DMS 273 (cell line): Measurements from ENCODE around the gene RBM5.

Source experiments
- DNase-seq: peaks from one replicate; lab custom pipeline; 2025; ENCODE audit not compliant: unreplicated experiment; lab: John Stamatoyannopoulos, UW

RBM5 gene

DNA sequence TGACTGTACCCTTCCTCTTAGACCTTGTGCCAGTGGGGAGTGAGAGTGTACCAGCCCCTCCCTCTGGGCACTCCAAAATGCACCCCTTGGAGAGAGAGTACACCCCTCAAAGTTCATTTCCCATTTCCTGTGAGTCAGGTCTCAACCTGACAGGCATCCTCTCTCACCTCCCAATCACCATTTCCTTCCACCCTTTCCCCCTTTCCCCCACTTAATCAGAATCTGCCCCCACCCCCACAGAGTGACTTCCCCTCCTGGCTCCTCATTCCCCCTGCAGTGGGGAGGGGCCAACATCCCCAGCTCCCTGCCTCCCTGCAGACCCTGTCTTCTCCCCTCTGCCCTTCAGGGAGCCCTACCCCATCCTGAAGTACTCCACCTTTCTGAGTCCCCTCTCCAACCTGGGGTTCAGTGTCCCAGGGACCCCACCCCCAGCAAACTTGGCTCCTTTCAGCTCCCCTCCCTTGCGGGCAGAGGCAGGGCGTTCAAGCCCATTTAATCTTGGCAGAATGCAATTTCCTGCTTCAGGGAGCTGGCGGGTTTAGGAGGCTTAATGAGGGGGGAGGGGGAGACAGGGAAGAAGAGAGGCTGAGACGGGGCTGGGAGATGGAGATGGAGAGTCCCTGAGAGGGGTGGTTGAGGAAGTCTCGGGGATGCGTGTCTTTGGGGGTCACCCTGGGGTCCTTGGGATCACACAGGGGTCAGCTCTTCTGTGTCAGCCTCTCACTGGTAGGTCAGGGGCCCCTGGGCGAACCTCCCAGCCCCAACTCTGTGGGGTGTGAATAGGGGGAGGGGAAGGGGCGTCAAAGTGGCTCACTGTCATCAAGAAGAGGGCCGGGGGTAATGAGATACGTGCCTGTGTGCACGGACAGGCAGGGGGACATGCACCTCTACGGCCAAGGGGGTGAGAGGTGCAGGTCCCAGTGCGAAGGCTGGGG, 49.8 kb downstream of the RBM5 start:
- peak; percentile 67 for DNase-seq

DNA sequence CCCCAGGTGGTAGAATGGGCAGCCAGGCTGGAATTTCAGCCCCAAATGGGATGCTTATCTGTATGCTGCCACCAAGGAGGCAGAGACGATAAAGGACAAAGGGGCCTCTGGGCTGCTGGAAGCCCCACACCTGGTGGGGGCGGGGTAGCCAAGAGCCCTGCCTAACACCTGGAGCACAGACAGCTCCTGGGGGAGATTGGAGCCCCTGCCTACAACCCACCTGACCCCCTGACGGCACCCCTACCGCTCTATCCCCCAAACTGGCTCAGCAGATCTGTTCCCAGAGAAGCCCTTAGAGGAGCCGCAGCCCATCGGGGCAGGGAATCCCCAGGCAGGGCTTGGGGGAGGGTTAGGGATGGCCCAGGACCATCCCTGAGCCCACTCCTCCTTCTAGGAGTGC, 50.6 kb downstream of the RBM5 start:
- no peak for DNase-seq

DNA sequence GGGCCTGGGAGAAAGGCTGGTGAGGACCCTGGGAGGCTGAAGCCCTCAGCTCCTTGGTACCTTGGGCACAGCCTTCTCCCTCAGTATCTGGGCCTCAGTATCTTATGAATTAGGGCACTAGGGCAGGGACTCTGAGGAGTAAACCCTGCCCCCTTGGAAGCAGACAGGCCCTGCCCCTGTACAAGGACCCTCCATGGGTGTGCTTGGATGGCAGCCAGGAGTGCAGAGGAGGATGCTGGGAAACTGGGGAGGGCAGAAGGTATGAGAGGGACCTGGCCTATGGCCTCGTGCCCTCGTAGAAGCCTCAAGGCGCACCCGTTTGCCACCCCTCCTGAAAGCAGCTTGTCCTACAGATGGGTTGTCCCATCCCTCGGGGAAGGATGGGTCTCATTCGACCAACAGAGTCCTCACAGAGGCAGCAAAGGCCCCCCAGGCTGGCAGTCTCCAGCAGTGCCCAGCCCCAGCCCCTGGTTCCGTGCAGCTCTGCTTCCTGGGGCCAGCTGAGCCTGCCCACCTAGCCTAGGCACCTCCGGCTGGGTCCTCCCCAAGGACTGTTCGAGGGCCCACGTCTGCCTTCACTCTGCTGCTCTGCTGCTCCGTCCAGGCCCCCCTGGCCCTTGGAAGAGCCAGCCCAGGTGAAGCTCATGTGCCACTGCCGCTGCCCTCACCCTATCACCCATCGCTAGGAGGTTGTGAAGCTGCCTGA, 51.2 kb downstream of the RBM5 start:
- peak; percentile 17 for DNase-seq

DNA sequence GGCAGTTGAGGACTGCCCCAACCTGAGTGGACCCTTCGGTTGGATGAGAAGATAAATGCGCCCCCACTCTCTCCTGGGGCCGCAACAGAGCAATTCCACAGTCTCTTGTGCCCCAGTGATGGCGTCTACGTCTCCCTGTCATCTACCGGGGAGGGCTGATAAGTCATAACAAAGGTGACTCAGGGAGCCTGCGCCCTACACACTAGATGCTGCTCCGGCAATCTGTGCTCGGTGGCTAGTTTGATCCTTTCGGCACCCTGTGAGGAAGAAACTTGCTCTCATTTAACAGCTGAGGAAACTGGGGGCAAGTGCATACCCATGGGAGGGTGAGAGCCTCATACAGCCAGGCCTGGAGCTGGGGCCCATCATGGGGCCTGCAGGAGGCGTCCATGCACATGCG, 52.3 kb downstream of the RBM5 start:
- DNase-seq = no peak

DNA sequence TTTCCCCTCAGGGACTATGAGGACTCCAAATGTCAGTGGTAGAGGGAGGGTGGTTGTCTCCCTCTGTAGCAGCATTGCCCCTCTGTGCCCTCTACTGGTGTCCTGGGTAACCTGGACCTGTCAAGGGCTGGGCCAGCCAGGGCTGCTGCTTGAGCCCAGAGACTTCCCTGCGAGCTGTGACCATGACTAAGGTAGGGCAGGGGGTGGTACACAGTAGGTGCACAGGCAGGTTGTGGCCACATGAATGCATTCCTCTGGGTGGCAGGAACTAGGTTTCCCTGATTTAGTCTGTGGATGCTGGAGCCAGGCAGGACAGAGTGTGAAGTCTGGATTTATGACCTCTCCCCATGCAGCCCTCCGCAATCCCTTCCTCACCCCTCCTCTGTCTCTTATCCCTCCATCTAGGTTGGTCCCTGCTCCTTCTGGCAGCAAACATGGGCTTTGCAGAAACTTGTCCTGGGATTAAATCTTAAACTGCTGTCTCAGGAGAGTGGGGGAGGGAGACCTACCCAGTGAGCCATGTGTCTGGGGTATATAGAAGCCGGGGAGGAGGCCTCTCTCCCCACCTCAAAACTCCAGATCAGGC, 57.7 kb downstream of the RBM5 start:
- DNase-seq = peak; percentile 57

DNA sequence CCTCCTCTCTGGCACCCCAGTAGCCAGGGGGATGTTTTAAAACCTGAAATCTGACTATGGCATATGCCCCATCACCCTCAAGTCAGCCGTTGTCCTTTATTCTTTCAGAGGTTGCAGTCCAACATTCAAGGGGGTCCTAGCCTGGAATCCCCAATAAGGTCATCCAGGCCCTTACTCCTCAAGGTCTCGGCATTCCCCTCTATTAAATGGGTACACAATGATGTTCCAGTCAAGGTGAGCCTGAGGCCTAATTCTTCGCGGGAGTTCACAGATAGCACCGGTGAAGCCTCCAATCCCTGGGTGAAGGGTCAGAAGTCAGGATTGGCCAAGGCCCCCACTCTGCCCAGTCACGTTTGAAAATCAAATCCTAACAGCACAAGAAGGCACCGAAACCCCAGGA, 58.3 kb downstream of the RBM5 start:
- no peak for DNase-seq

DNA sequence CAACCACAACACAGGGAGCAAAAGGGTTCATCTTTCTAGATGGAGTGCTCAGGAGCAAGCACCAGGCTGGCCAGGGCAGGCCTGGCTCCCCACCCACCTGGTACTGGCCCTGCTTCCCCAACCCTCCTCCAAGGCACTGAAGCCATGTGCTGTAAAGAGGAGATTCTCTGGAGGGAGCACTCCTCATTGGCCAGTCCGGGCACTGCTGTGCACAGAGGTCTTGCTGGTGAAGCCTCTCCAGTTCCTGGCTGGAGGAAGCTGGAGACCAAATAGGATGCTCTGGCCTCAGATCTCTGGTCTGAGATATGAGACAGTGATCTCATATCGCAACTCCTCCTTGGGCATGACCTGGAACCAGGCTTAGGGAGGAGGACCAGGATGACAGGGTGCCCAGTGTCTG, 58.7 kb downstream of the RBM5 start:
- no peak for DNase-seq

DNA sequence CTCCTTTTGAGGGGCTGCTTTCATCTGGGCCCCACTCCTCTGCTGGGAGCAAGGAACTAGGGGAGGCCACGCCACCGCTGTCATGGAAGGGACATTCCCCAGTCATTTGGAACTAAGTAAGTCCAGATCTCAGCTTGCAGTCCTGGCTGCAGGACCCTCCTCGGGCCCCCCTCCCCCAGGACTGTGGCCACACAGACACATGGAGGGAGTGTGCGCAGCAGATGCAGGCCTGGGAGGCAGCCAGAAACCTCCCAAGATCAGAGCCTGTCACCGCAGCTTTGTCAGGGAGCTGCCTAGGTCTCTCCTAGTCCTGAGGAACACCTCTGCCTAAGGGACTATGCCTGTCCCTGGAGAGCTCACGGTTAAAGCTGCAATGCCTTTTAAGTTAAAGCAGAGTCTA, 59.1 kb downstream of the RBM5 start:
- no peak for DNase-seq

DNA sequence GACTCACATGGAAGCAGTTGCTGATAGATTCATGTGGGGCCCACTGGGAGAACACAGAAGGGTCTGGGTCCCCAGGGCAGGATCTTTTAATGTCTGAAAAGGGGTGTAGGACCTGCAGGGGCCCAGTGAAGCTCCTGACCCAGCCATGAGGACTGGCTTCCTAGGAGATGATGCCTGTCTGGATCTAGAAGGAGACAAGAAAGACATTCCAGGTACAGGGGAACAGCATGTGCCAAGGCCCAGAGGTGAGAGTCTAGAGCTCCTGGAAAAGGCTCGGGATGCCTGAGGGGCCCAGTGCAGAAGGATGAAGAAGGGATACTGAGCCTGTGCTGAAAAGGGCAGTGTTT, 61.7 kb downstream of the RBM5 start:
- no peak for DNase-seq

DNA sequence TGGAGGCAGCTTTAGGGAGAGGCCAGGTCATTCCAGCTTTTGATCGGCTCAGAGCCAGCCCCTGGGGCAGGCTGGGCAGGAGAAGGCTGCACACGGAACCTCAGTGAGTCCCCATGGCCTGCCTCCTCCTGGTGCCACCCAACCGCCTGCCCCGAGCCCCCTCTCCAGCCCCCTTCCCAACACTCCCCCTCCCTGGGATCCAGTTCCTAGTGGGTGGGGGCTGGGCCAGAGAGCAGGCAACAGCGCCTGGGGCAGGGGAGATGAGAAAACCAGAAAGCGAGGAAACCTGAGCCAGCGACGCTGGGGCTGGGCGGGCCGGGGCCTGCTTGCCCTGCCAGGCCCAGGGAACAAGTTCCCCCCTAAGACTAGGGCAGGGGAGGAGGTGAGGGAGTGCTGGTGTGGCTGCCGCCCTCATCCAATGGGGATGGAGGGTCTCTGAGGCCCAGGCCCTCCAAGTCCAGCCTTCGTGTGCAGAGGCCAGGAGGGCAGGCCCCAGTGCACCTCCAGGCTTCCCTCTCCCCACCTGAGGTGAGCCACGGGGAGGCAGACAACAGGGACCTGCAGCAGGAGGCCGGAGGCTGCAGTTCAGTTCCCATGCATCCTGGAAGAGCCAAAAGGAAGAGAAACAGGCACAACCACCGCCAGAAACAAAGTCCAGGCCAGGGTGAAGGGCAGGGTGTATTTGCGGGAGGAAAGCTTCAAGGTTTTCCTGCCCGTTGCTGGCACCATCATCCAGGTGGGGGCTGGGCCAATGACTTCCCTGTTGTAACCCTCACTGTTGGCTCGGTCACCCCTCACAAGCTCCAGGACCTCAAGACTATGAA, 62.4 kb downstream of the RBM5 start:
- no peak for DNase-seq

DNA sequence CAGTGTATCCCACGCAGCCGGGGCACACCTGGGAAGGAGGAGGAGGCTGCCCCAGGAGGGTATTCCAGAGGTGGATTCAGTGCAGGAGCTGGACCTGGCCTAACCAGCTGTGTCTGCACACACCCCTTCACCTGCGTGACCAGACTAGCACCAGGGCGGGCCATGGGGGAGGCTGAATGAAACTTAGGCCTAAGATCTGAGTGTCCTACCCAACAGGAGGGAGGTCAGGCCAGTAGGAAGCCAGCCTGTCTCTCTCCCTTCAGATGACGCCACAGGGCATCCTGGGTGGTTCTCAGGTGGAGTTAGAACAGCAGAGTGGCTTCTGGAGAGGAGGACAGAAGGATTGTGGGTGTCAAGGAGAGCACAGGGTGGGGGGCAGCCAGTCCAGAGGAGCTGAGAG, 63.0 kb downstream of the RBM5 start:
- DNase-seq = no peak

DNA sequence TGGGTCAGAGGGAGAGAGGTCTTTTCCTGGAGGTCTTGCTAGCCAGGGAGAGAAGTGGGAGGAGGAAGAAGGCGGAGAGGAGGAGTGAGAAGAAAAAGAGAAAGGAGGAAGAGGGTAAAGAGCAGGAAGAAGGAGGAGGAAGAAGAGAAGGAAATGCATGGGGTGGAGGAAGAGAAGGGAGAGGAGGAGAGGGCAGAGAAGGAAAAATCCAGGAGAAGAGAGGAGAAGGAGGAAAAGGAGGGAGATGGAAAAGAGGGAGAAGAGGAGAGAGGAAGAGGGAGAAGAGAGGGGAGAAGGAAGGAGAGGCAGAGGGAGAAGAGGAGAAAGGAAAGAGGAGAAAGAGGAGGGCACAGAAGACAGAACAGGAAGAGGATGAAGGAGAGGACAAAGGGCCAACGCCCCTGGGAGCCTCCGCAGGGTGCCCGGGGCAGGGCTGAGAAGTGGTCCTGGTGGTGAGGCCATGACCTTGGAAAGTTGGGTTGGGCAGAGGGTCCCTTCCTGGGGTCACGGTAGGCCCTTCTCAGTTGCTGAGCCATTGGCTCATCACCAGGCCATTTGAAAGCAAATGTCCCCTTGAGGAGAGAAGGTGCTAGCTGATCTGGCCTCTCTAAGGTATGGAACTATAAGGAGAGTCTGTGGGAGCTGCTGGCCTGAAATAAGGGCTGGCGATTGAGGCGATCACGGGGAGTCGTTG, 65.2 kb downstream of the RBM5 start:
- no peak for DNase-seq

DNA sequence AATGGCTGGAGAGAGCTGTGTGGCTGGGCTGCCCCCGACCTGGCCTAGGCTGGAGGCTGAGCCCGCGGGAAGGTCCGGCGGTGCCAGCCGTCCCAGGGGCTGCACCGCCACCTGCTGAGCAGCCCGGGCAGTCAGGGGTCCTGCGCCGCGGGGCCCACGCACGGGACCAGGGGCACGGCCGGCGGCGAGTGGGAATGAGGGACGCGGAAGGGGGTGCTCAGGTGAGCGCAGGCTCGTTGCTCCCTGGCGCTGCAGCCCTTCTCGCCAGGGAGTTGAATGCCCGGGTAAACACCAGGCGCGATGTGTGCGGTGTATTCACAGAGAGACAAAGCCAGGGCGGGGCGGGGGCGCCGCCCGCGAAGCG, 65.7 kb downstream of the RBM5 start:
- peak; percentile 73 for DNase-seq

DNA sequence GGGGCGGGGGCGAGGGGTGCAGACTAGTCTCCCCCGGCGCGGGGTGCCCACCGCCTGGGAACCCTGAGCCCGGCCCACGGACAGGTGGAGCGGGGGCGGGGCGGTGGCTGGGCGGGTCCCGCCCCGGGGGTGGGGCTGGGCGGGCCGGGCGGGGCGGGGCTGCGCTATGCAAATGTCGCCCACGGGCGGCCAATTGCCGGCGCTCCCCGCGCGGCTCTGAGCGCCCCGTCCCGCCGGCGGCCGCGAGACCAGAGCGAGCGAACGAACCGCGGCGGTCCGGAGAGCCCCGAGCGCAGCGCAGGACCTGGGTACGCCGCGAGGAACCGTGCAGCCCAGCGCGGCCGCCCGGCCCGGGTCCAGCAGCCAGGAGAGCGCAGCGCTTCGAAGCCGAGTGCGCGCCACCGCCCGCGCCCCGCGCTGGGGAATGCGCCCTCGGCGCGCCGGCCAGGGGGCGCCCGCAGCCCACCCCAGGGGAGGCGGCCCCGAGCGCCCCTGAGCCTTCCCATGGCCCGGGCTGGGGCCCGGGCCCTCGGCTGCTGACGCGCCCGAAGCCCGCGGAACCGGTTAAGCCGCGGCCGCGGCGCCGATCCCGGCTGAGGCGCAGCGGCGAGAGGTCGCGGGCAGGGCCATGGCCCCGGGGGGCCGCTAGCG, 66.2 kb downstream of the RBM5 start, which contains the start of gene SEMA3F:
TSS of gene SEMA3F (plus strand) at position 485 of the 651 bp plus-strand sequence. CDS start 4,299 bp downstream, outside the sequence.
- DNase-seq = peak; percentile 80

DNA sequence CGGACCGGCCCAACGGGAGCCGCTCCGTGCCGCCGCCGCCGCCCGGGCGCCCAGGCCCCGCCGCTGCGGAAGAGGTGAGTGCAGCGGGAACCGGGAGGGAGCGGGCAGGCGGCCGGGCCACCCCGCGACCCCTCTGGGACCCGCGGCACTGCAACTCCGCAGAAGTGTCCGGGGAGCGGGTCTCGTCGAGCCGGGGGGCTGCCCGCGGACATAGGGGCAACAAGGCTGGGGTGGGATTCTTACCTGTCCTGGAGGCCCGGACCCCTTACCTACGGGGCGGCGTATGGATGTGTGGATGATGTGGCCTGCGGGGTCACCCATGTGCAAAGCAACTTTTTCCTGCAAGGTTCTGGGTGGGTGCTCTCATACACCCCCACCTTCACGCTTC, 66.8 kb downstream of the RBM5 start:
- DNase-seq = no peak

DNA sequence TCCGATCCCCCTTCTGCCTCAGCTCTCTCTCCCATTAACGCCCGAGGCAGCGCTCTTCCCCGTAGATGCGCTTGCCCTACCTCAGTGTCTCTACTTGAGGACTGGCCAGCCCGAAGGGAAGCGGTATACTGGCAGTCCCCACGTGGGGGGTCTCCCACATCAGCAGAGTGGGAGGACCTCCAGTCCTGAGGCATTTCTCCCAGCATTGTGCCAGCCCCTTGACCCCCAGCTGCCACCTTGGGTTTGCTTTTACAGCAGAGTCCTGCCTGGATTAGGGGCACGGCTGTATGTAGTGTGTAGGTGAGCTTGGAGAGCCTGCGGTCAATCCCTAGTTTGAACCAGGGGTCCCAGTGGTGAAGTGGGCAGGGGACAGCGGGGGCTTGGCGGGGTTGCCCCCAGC, 67.2 kb downstream of the RBM5 start:
- no peak for DNase-seq

DNA sequence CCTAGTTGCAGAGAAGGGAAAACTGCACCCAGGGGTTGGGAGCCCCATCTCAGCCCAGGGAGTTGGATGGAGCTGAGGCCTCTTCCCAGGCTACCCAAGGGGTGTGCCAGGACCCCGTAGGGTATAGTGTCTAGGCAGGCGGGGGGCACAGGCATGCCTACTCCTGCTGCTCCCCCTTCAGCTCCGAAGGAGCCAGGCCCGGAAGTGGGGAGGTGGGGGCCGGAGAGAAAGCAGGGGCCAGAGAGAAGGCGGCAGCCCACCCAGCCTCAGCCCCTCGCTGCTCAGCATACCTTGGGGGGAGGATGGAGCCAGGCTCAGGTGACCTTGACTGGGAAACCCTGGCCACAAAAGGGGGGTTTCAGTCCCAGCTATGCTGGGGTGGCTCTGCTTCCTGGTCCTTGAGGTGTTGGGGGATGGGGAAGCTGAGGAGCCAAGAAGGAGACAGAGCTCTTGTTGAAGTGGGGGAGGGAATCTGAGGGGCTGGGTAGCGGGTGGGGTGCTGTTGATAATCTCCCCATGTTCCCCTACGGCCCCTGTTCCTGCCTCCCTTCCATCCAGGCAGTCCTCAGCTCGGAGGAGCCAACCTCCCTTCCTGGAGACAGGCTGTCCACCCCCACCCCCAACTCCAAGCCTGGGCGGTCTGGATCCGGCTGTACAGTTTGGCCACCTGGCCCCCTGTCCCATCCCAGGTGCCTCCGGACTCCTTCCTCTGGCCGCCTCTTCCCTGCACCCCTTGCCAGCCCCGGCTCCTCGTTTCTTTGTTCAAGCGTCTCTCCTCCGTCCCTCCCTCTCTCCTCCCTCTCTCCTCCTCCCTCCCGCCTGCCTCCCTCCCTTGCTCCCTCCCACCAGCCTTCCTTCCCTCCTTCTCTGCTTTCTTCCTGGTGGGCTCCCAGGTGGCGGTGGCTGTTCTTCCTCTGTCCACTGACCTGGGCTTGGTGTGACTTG, 68.1 kb downstream of the RBM5 start:
- DNase-seq = no peak

DNA sequence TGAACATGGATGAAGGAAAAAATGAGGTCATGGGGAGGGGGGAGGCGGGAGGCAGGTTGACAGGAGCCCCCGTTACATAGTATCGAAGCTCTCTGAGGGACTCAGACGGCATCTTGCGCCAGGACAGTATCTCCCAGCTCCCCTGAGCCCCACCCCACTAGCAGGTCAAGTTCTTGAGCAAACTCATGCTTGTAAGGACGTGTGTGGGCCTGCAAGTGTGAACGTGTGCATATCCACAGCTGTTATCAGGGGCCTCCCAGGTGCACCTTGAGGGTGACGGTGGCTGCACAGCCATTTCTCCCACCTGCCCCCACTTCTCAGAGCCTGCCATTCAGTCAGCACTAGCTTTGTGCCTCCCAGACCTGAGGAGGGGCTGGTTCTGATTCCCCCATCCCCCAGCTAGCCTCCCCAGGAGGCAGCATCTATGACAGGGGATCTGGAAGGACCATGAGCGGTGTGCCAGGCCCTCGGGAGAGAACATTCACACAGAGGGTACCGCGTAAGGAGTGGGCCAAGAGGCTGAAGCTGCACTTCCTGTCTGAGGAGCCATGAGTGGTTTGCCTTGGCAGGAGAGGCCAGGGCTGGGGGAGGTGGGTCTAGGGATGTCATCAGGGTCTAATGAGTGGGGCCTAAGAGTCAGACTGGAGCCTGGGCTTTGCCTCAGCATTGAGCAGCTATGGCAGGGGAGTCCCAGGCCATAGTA, 69.3 kb downstream of the RBM5 start:
- DNase-seq = no peak
